PC-3 (cell line): ENCODE measurements around the gene KIF6. TPM values are rescaled to one million over a fixed set of nuclear protein-coding genes. Genes with fewer than 3 reads are reported as not detected.

ENCODE experiments used
- ATAC-seq: fragments of 200-7000 bp; cut with Tn5 transposase; 2 replicates; pipeline ENCODE4 v1.9.1; 2020; ENCODE audit warnings: mild to moderate bottlenecking, moderate library complexity
- BruUV-seq: library from RNA; stranded (reverse); fragments of 400-500 nt; replicated peaks from 2 replicates; lab custom pipeline; 2021; lab: Mats Ljungman, UMichigan
- CTCF ChIA-PET: fragments of 300-600 bp; sonication (Branson Sonifier 250); formaldehyde crosslinking; loops from one replicate; lab custom pipeline; 2022; ENCODE audit warnings: antibody characterized with exemption; lab: Charles Lee
- POLR2A ChIA-PET: fragments of 300-600 bp; sonication (Branson Sonifier 250); formaldehyde crosslinking; loops from one replicate; lab custom pipeline; 2022; ENCODE audit warnings: antibody characterized with exemption; ENCODE audit not compliant: unreplicated experiment; lab: Charles Lee
- DNase-seq: peaks from one replicate; pipeline ENCODE4 v3.0.0-alpha.2; 2015
- H2AFZ ChIP-seq: fragments of 300-600 bp; sonication (generic); 2 replicates; pipeline ENCODE4 v1.6.0; 2016; ENCODE audit warnings: antibody characterized with exemption, low read length
- H3F3A ChIP-seq: fragments of 300-600 bp; sonication (generic); one replicate; pipeline ENCODE4 v1.6.0; 2017; ENCODE audit warnings: antibody characterized with exemption, low read length, control low read depth, mild to moderate bottlenecking; ENCODE audit not compliant: unreplicated experiment
- H3K27ac ChIP-seq: fragments of 300-600 bp; sonication (generic); 2 replicates; pipeline ENCODE4 v1.5.1; 2016; ENCODE audit warnings: mild to moderate bottlenecking, low read length
- H3K27me3 ChIP-seq: fragments of 300-600 bp; sonication (generic); 2 replicates; pipeline ENCODE4 v1.6.1; 2016; ENCODE audit warnings: low read length, mixed read lengths
- H3K36me3 ChIP-seq: fragments of 300-600 bp; sonication (generic); 2 replicates; pipeline ENCODE4 v1.6.1; 2016; ENCODE audit warnings: low read depth, mixed run types, low read length, mixed read lengths
- H3K4me1 ChIP-seq: fragments of 300-600 bp; sonication (generic); 2 replicates; pipeline ENCODE4 v1.5.1; 2016; ENCODE audit warnings: low read length; ENCODE audit not compliant: insufficient read depth
- H3K4me2 ChIP-seq: fragments of 300-600 bp; sonication (generic); 2 replicates; pipeline ENCODE4 v1.6.0; 2016; ENCODE audit warnings: low read length
- H3K4me3 ChIP-seq: fragments of 300-600 bp; sonication (generic); 2 replicates; pipeline ENCODE4 v1.5.1; 2016; ENCODE audit warnings: mild to moderate bottlenecking, low read length, mixed read lengths
- H3K79me2 ChIP-seq: fragments of 300-600 bp; sonication (generic); 2 replicates; pipeline ENCODE4 v1.6.1; 2017; ENCODE audit warnings: low read length, mixed read lengths
- H3K9ac ChIP-seq: fragments of 300-600 bp; sonication (generic); 2 replicates; pipeline ENCODE4 v1.6.0; 2016; ENCODE audit warnings: mild to moderate bottlenecking, low read length
- H3K9me2 ChIP-seq: fragments of 300-600 bp; sonication (generic); replicated peaks from 2 replicates; pipeline ENCODE4 v1.6.1; 2016; ENCODE audit warnings: mixed run types, low read length, mixed read lengths
- H3K9me3 ChIP-seq: fragments of 300-600 bp; sonication (generic); 2 replicates; pipeline ENCODE4 v1.6.1; 2016; ENCODE audit warnings: low read length, mixed read lengths
- H4K20me1 ChIP-seq: fragments of 300-600 bp; sonication (generic); 2 replicates; pipeline ENCODE4 v1.6.1; 2016; ENCODE audit warnings: low read length, mixed read lengths
- EZH2 ChIP-seq: fragments of 300-600 bp; sonication (generic); IDR thresholded peaks from one replicate; pipeline ENCODE4 v1.6.1; 2017; ENCODE audit warnings: antibody characterized with exemption, mild to moderate bottlenecking, low read length; ENCODE audit not compliant: unreplicated experiment
- EZH2phosphoT487 ChIP-seq: fragments of 300-600 bp; sonication (generic); IDR thresholded peaks from 2 replicates; pipeline ENCODE4 v1.6.1; 2018; ENCODE audit warnings: mild to moderate bottlenecking, antibody characterized with exemption, low read length, borderline replicate concordance
- intact Hi-C: fragments of 100-400 bp; cut with micrococcal nuclease; formaldehyde crosslinking; loops from 2 replicates; pipeline ENCODE4 v1.9.0; 2023
- total RNA-seq: library from RNA; depleted of rRNA; stranded (reverse); fragments of >200 nt; gene quantifications from 2 replicates; pipeline ENCODE4 v1.2.3, GENCODE V29; 2014
- TF ChIP-seq, protein P1 (sequence below): fragments of 300-600 bp; sonication (generic); conservative IDR thresholded peaks from 2 replicates; pipeline ENCODE4 v1.5.1; 2017; ENCODE audit warnings: antibody characterized with exemption, low read depth, mild to moderate bottlenecking, low read length

KIF6 gene
- total RNA-seq, 1 experiment from 2014 or later = 0.07 TPM

DNA sequence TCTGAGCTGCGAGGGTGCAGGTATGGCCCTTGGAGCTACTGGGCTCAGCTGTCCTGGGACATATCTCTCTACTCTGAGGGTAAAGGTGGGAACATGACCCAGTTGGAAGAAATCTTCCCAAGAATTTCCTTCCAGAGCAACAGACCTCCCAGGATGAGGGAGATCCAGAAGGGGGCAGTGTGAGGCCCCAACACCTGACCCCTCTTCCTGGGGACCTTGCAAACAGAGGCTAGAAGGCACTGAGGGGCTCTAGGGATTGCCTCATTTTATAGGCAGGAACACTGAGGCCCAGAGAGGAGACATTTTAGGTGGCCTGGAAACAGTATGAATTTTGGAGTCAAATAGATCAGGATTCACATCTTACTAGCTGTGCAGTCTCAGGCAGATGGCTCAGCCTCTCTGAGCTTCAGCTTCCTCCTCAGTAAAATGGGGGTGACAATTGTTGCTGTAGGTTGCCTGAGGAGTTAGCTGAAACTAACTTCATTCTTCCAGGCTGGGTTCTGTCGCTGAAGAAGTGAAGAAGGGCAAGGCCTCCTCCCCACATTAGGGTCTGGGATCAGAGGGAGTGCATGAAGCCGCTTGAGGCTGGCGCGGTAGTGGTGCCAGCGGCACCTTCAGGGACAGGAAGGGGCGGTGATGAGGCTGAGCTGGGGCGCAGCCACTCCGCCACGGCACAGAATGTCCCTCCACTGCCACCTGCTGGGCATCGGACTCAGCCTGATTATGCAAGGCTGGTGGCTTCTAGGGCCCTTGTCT, 422.4 kb downstream of the KIF6 start:
- intact Hi-C loops = loop anchor here (1.0 to 2.0 kb wide), 3 partner anchors 137 to 430 kb away; no protein-coding TSS in a partner anchor
- peak; percentile 98 for ATAC-seq
- Histone ChIP-seq H3K4me3 (no peak overlapping the region), H3K27ac (no peak overlapping the region), H3K9ac (no peak overlapping the region), H3K27me3 (peaks cover 24% of the 10 kb centered on the region), H3F3A (no peaks in the 10 kb centered on the region), H3K4me2 (peak overlapping the region; percentile 72), H3K9me2 (no peaks in the 10 kb centered on the region), H3K79me2 (no peaks in the 10 kb centered on the region), H4K20me1 (no peaks in the 10 kb centered on the region), H2AFZ (peak overlapping the region; percentile 64), H3K9me3 (no peaks in the 10 kb centered on the region), H3K4me1 (0 out of 2 replicates have a peak, but pooled peaks cover 2% of the 10 kb centered on the region), H3K36me3 (no peaks in the 10 kb centered on the region)
- TF ChIP-seq EZH2 (no peak), EZH2phosphoT487 (no peak)
- TF ChIP-seq, protein P1, sequence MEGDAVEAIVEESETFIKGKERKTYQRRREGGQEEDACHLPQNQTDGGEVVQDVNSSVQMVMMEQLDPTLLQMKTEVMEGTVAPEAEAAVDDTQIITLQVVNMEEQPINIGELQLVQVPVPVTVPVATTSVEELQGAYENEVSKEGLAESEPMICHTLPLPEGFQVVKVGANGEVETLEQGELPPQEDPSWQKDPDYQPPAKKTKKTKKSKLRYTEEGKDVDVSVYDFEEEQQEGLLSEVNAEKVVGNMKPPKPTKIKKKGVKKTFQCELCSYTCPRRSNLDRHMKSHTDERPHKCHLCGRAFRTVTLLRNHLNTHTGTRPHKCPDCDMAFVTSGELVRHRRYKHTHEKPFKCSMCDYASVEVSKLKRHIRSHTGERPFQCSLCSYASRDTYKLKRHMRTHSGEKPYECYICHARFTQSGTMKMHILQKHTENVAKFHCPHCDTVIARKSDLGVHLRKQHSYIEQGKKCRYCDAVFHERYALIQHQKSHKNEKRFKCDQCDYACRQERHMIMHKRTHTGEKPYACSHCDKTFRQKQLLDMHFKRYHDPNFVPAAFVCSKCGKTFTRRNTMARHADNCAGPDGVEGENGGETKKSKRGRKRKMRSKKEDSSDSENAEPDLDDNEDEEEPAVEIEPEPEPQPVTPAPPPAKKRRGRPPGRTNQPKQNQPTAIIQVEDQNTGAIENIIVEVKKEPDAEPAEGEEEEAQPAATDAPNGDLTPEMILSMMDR = peak; percentile 89
- no TSS peak for BruUV-seq
- DNase-seq = peak; percentile 86
- ChIA-PET POLR2A (no interaction called here), CTCF (interaction anchor here (0.6 to 1.5 kb wide), 4 partner anchors 78 to 330 kb away, joined by 3 to 7 read pairs (median 6); no protein-coding TSS in a partner anchor)

DNA sequence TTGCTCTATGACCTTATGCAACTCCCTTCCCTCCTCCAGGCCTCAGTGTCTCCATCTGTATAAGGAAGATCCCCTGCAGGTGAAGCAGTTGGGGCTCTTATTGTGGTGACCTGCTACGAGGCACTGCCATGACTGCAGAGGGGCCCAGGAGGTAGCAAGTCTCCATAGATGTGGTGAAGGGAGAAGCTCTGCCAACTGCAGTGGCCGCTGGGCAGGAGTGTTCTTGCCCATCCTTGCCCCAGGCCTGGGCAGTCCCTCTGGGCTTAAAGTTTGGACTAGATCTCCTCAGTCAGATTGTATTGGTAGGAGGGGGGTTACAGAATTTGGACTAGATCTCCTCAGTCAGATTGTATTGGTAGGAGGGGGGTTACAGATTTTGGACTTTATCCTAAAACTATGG, 423.2 kb downstream of the KIF6 start:
- no peaks in the 10 kb centered on the region for H3K9me3 ChIP-seq
- POLR2A ChIA-PET = no interaction called here
- no peak overlapping the region for H3K27ac ChIP-seq
- BruUV-seq = no TSS peak
- H3K36me3 ChIP-seq = no peaks in the 10 kb centered on the region
- no peak for DNase-seq
- H3K27me3 ChIP-seq = peaks cover 24% of the 10 kb centered on the region
- no peaks in the 10 kb centered on the region for H3K9me2 ChIP-seq
- no peak for ATAC-seq
- no peaks in the 10 kb centered on the region for H3K79me2 ChIP-seq
- CTCF ChIA-PET = interaction anchor here (0.6 to 1.5 kb wide), 2 partner anchors 99 to 329 kb away, joined by 4 to 7 read pairs; no protein-coding TSS in a partner anchor
- intact Hi-C loops = loop anchor here (2.0 kb wide), 1 partner anchor 429 kb away; no protein-coding TSS in a partner anchor
- TF ChIP-seq EZH2 (no peak), EZH2phosphoT487 (no peak)
- TF ChIP-seq, protein P1 = no peak
- H3K4me3 ChIP-seq = no peak overlapping the region
- 0 out of 2 replicates have a peak, but pooled peaks cover 2% of the 10 kb centered on the region for H3K4me1 ChIP-seq
- H4K20me1 ChIP-seq = no peaks in the 10 kb centered on the region
- H3K4me2 ChIP-seq = no peak overlapping the region
- H3F3A ChIP-seq = no peaks in the 10 kb centered on the region
- no peak overlapping the region for H2AFZ ChIP-seq
- no peak overlapping the region for H3K9ac ChIP-seq
